ENCODE results near the gene CRIP1. TPM values are rescaled to one million over a fixed set of nuclear protein-coding genes. Genes with fewer than 3 reads are reported as not detected.

Gene CRIP1
- polyA plus RNA-seq, 2 donors = 78.0 to 99.3 TPM

DNA sequence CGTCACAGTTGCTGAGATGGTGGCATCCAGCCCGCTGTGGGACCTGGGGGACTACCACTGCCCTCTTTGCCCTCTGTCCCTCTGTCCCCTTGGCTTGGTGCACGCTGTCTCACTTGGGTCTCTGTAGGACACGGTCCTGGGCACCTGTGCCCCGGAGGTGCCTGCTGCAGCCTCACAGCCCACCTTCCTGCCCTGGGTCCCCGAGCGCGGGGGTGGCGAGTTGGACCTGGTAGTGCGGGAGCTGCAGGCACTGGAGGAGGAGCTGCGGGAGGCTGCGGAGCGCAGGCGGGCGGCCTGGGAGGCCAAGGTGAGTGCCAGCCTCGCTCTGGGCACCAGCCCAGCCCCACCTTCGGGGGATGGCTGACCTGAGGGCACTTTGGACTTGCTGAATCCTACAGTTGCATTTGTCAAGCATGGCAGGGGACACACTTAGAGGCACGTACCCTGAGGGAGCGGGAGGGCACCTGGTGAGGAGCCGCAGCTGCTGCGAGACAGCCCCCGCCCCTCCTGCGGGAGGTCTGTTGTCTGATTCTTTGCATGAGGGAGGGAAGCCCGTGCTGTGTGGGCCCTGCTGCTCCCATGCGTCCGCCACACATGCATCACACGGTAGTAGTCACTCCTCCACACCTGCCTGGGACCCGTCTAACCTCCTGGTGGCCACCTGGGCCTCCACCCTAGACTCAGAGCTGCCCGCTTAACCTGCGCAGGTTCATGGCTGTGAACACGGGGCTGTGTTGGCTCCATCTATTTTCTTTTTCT lies 11.2 kb downstream of the CRIP1 start:
- 91 to 93% methylated on average over 31 of the region's 31 CpGs for WGBS, 2 donors
- no peaks in the 10 kb centered on the region for H3K9me3 ChIP-seq (ENCODE audit: control insufficient read depth in 2 of 2, insufficient read depth in 1 of 2, low read depth in 1 of 2, low read length in 1 of 2)

DNA sequence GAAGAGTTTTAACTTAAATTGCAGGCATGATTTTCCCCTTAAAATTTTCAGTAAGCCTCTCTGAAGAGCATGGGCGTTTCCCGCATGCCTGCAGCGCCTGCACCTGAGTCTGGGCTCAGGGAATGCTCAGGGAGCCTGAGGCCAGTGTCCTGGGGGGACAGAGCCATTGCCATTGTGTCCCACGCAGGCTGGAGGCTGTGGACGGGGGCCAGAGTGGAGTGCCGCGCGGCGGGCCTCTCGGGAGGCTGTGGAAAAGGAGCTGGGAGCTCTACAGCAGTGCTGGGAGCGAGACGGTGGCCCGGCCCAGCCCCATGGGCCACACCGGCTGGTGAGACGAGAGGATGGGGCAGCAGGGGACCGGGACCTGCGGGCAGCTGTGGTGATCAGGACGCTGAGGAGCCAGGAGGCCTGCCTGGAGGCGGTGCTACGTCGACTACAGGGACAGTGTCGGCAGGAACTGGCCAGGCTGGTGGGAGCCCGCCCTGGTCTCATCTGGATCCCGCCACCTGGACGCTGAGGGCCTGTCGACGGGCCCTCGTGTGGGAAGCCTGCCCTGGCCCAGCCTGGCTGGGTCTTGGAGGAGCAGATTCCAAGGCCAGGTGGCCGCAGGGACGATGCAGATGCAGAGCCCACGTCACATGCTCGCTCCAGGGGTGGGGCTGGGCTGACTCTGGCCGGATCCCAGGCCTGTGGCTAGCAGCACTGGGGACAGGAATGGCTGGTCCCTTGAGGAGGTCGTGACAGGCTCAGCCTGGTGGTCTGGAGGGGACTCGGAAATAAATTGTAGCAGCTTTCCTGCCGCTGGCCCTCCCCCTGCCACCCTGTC lies 12.0 kb downstream of the CRIP1 start:
- no peak overlapping the region for H3K4me3 ChIP-seq (ENCODE audit: low read depth in 1 of 2, low read length in 2 of 2)
- H3K36me3 ChIP-seq (ENCODE audit: control insufficient read depth in 2 of 2, insufficient read depth in 2 of 2, low read length in 1 of 2) = peaks cover 0 to 9% of the 10 kb centered on the region in 2 donors
- no peaks in the 10 kb centered on the region for H3K9me3 ChIP-seq (ENCODE audit: control insufficient read depth in 2 of 2, insufficient read depth in 1 of 2, low read depth in 1 of 2, low read length in 1 of 2)
- H3K4me1 ChIP-seq (ENCODE audit: control insufficient read depth in 2 of 2, insufficient read depth in 2 of 2, low read length in 1 of 2) = peaks cover 0 to 9% of the 10 kb centered on the region in 2 donors
- H3K27ac ChIP-seq (ENCODE audit: low read depth in 2 of 2, low read length in 1 of 2) = no peak overlapping the region
- no peaks in the 10 kb centered on the region for H3K27me3 ChIP-seq (ENCODE audit: control insufficient read depth in 1 of 2, insufficient read depth in 2 of 2, low read length in 2 of 2)
- 89 to 91% methylated on average over 36 of the region's 36 CpGs for WGBS, 2 donors

More for the DNA sequence above, 11.2 kb downstream of the CRIP1 start:
- Histone ChIP-seq H3K36me3 (ENCODE audit: control insufficient read depth in 2 of 2, insufficient read depth in 2 of 2, low read length in 1 of 2) (peaks cover 0 to 9% of the 10 kb centered on the region in 2 donors), H3K4me3 (ENCODE audit: low read depth in 1 of 2, low read length in 2 of 2) (no peak overlapping the region), H3K4me1 (ENCODE audit: control insufficient read depth in 2 of 2, insufficient read depth in 2 of 2, low read length in 1 of 2) (peaks cover 0 to 9% of the 10 kb centered on the region in 2 donors), H3K27me3 (ENCODE audit: control insufficient read depth in 1 of 2, insufficient read depth in 2 of 2, low read length in 2 of 2) (no peaks in the 10 kb centered on the region), H3K27ac (ENCODE audit: low read depth in 2 of 2, low read length in 1 of 2) (no peak overlapping the region)

DNA sequence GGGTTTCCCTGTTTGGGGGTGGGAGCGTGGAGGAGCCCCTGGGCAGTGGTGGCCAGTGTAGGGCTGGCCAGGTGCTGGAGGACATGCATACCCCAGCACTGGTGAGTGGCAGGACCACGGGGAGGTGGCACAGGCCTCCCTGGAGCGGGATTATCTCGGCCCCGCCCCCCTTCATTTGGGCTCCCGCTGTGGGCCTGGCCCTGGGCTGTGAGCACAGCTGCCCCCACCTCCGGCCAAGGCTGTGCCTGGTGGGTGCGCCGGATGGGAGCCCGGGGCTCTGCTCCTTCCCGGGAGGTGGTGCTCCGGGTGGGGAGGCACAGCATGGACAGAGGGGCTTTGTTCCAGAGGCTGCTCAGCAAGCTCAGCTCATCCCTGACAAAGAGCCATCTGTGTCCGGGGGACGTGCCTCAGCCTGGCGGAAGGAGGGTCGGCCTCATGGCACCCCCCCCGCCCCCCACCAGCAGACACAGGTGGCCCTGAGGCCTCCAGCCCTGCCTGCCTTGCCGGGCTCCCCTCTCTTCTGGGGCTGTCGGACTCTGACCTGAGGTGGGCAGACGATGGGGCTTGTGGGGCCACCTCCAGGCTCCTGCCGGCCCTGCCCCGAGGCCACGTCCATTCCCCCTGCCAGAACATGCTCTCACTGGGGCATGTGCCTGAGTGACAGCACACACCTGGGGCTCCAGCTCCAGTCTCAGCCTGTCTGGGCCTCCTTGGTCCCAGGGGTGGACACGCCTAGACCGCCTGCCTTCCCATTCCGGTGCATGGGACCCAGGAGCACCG lies 12.8 kb downstream of the CRIP1 start:
- WGBS, 2 donors = 50 to 72% methylated on average over 19 to 27 of the region's 27 CpGs
- Histone ChIP-seq H3K4me1 (ENCODE audit: control insufficient read depth in 2 of 2, insufficient read depth in 2 of 2, low read length in 1 of 2) (peaks cover 0 to 9% of the 10 kb centered on the region in 2 donors), H3K27me3 (ENCODE audit: control insufficient read depth in 1 of 2, insufficient read depth in 2 of 2, low read length in 2 of 2) (no peaks in the 10 kb centered on the region), H3K9me3 (ENCODE audit: control insufficient read depth in 2 of 2, insufficient read depth in 1 of 2, low read depth in 1 of 2, low read length in 1 of 2) (no peaks in the 10 kb centered on the region), H3K27ac (ENCODE audit: low read depth in 2 of 2, low read length in 1 of 2) (no peak overlapping the region), H3K36me3 (ENCODE audit: control insufficient read depth in 2 of 2, insufficient read depth in 2 of 2, low read length in 1 of 2) (peaks cover 0 to 9% of the 10 kb centered on the region in 2 donors), H3K4me3 (ENCODE audit: low read depth in 1 of 2, low read length in 2 of 2) (no peak overlapping the region)

DNA sequence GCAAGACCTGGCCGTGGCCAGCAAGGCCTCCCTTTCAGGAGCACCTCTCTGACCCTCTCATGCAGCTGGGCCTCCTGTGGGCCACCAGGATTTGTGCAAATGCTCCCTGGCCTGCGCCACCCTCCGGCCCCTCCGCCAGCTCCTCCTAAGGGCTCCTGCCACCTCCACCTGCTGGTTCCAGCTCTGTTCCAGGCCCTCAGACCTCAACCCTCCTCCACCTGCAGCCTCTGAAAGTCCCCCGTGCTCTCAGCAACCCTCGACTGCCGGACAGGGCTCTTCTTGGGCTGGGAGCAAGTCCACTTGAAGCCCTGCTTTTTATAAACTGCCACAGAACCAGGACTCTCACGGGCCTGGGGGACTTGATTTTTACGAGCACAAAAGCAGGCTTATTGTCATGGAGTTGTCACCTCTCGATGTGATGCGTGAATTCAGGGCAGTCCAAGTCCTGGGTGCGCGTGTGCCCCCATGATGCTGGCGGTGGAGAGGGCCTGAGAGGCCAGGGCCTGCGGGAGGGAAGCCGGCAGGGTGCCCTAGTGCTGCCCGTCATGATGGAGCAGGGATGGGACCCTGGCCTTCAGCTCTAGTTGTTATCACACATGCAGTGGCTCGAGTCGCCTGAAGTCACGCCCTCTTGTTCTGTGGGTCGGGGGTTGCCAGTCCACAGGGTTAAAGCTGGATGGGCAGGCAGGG lies 13.5 kb downstream of the CRIP1 start:
- no peaks in the 10 kb centered on the region for H3K27me3 ChIP-seq (ENCODE audit: control insufficient read depth in 1 of 2, insufficient read depth in 2 of 2, low read length in 2 of 2)
- WGBS, 2 donors = 81 to 84% methylated on average over 21 of the region's 21 CpGs
- H3K9me3 ChIP-seq (ENCODE audit: control insufficient read depth in 2 of 2, insufficient read depth in 1 of 2, low read depth in 1 of 2, low read length in 1 of 2) = no peaks in the 10 kb centered on the region
- H3K27ac ChIP-seq (ENCODE audit: low read depth in 2 of 2, low read length in 1 of 2) = no peak overlapping the region
- H3K4me1 ChIP-seq (ENCODE audit: control insufficient read depth in 2 of 2, insufficient read depth in 2 of 2, low read length in 1 of 2) = peaks cover 0 to 8% of the 10 kb centered on the region in 2 donors
- peaks cover 0 to 9% of the 10 kb centered on the region in 2 donors for H3K36me3 ChIP-seq (ENCODE audit: control insufficient read depth in 2 of 2, insufficient read depth in 2 of 2, low read length in 1 of 2)
- no peak overlapping the region for H3K4me3 ChIP-seq (ENCODE audit: low read depth in 1 of 2, low read length in 2 of 2)

DNA sequence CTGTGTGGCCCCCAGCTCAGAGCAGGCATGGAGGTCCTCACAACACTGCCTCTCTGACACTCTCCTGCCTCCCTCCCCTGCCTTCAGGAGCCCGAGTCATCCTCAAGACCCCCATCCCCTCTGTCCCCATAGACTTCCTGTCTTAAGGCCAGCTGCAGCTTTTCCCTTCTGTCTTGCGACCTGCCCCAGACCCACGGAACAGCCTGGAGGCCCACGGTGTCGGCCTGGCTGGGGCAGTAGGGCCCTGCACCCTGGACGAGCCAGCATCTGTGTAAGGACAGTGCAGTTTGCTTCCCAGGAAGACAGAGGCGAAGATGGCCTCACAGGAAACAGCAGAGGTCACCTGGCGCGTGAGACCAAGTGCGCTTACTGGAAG lies 14.0 kb downstream of the CRIP1 start:
- 67 to 76% methylated on average over 10 of the region's 10 CpGs for WGBS, 2 donors

DNA sequence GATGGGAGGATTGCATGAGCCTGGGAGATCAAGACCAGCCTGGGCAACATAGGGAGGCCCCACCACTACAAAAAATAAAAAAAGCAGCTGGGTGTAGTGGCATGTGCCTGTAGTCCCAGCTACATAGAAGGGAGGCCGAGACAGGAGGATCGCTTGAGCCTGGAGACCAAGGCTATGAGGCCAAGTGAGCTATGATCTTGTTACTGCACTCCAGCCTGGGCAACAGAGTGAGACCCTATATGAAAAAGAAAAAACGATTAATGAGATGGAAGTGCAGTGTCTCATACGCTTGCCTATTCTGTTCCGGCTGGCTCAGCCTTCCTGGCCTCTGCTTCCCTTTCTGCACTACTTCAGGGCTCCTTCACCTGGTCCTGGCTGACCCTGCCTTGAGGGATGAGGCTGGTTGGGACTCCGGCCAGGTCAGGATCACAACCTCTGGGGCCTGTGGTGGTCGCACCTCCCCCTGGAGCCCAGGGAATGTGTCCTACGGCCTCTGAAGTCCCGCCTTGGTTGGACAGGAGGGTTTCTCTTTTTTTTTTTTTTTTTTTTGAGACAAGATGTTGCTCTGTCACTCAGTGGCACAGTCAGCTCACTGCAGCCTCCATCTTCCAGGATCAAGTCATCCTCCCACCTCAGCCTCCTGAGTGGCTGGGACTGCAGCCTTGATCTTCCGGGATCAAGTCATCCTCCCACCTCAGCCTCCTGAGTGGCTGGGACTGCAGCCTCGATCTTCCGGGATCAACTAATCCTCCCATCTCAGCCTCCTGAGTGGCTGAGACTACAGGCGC lies 15.0 kb downstream of the CRIP1 start:
- Histone ChIP-seq H3K27ac (ENCODE audit: low read depth in 2 of 2, low read length in 1 of 2) (no peak overlapping the region), H3K4me1 (ENCODE audit: control insufficient read depth in 2 of 2, insufficient read depth in 2 of 2, low read length in 1 of 2) (peaks cover 0 to 3% of the 10 kb centered on the region in 2 donors), H3K36me3 (ENCODE audit: control insufficient read depth in 2 of 2, insufficient read depth in 2 of 2, low read length in 1 of 2) (peaks cover 0 to 9% of the 10 kb centered on the region in 2 donors), H3K9me3 (ENCODE audit: control insufficient read depth in 2 of 2, insufficient read depth in 1 of 2, low read depth in 1 of 2, low read length in 1 of 2) (no peaks in the 10 kb centered on the region), H3K27me3 (ENCODE audit: control insufficient read depth in 1 of 2, insufficient read depth in 2 of 2, low read length in 2 of 2) (no peaks in the 10 kb centered on the region), H3K4me3 (ENCODE audit: low read depth in 1 of 2, low read length in 2 of 2) (no peak overlapping the region)
- 88 to 91% methylated on average over 13 of the region's 13 CpGs for WGBS, 2 donors

More for the DNA sequence above, 14.0 kb downstream of the CRIP1 start:
- Histone ChIP-seq H3K36me3 (ENCODE audit: control insufficient read depth in 2 of 2, insufficient read depth in 2 of 2, low read length in 1 of 2) (peaks cover 0 to 9% of the 10 kb centered on the region in 2 donors), H3K9me3 (ENCODE audit: control insufficient read depth in 2 of 2, insufficient read depth in 1 of 2, low read depth in 1 of 2, low read length in 1 of 2) (no peaks in the 10 kb centered on the region), H3K4me1 (ENCODE audit: control insufficient read depth in 2 of 2, insufficient read depth in 2 of 2, low read length in 1 of 2) (peaks cover 0 to 3% of the 10 kb centered on the region in 2 donors), H3K27ac (ENCODE audit: low read depth in 2 of 2, low read length in 1 of 2) (no peak overlapping the region), H3K4me3 (ENCODE audit: low read depth in 1 of 2, low read length in 2 of 2) (no peak overlapping the region), H3K27me3 (ENCODE audit: control insufficient read depth in 1 of 2, insufficient read depth in 2 of 2, low read length in 2 of 2) (no peaks in the 10 kb centered on the region)

DNA sequence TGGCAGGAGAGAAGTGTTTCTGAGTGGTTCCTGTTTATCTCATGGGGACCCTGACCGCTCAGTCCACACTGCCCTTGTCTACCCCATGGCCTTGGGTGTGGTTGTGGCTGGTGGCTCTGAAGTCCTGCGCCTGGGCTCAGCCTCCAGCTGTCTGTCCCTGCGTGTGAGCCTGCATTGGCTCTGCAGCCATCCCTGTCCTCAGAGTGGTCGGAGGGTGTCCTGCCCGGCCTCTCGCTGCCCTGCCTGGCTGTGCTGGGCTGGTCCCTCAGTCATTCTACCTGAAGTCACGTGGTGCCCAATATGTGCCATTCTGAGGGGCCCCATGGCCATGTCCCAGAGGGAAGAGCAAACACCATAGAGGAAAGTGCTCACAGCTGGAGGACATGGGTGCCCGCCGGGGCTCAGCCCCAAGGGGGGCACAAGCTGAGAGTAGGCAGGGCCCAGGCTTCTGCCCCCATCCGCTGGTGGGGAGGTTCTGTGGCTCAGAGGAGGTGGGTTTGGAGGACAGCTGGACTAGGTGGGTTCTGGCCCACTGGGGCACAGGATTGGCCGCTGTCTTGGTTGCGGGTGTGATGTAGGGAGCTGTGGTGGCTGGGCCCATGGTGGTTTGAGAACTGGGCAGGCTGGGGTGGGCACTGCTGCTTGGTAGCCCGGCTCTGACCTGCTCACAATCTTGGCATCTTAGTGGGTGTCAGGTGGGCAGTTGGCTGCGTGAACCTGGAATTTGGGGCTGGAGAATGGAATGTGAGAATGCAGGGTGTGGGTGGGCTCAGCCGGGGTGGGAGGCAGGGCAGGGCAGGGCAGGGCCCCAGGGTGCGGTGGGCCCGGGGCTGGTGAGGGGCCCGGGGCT lies 16.0 kb downstream of the CRIP1 start:
- H3K4me3 ChIP-seq (ENCODE audit: low read depth in 1 of 2, low read length in 2 of 2) = no peak overlapping the region
- 81 to 85% methylated on average over 17 to 18 of the region's 18 CpGs for WGBS, 2 donors
- no peaks in the 10 kb centered on the region for H3K9me3 ChIP-seq (ENCODE audit: control insufficient read depth in 2 of 2, insufficient read depth in 1 of 2, low read depth in 1 of 2, low read length in 1 of 2)
- H3K36me3 ChIP-seq (ENCODE audit: control insufficient read depth in 2 of 2, insufficient read depth in 2 of 2, low read length in 1 of 2) = peaks cover 0 to 9% of the 10 kb centered on the region in 2 donors
- H3K4me1 ChIP-seq (ENCODE audit: control insufficient read depth in 2 of 2, insufficient read depth in 2 of 2, low read length in 1 of 2) = peaks cover 0 to 3% of the 10 kb centered on the region in 2 donors
- H3K27me3 ChIP-seq (ENCODE audit: control insufficient read depth in 1 of 2, insufficient read depth in 2 of 2, low read length in 2 of 2) = no peaks in the 10 kb centered on the region
- H3K27ac ChIP-seq (ENCODE audit: low read depth in 2 of 2, low read length in 1 of 2) = no peak overlapping the region

DNA sequence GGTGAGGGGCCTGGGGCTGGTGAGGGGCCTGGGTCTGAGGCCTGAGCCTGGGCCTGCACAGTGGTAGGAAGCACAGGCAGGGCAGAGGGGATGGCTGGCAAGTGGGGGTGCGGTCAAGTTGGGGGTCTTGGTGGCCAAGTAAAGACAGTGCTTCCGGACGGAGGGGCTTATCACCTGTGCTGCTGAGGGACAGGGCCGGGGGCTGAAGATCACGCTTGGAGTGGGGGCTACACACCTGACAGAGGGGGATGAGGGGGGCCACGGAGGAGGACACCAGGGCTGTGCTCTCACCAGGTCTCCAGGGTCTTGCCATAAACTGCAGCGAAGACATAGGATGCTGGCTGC lies 16.6 kb downstream of the CRIP1 start:
- Histone ChIP-seq H3K27me3 (ENCODE audit: control insufficient read depth in 1 of 2, insufficient read depth in 2 of 2, low read length in 2 of 2) (no peaks in the 10 kb centered on the region), H3K4me1 (ENCODE audit: control insufficient read depth in 2 of 2, insufficient read depth in 2 of 2, low read length in 1 of 2) (peaks cover 0 to 3% of the 10 kb centered on the region in 2 donors), H3K9me3 (ENCODE audit: control insufficient read depth in 2 of 2, insufficient read depth in 1 of 2, low read depth in 1 of 2, low read length in 1 of 2) (no peaks in the 10 kb centered on the region), H3K36me3 (ENCODE audit: control insufficient read depth in 2 of 2, insufficient read depth in 2 of 2, low read length in 1 of 2) (peaks cover 0 to 5% of the 10 kb centered on the region in 2 donors), H3K4me3 (ENCODE audit: low read depth in 1 of 2, low read length in 2 of 2) (no peak overlapping the region), H3K27ac (ENCODE audit: low read depth in 2 of 2, low read length in 1 of 2) (no peak overlapping the region)
- WGBS, 2 donors = 84 to 90% methylated on average over 7 of the region's 7 CpGs

Measured in esophagus (tissue), 2 donors.